ENCODE results near the gene ASGR2. TPM values are rescaled to one million over a fixed set of nuclear protein-coding genes. Genes with fewer than 3 reads are reported as not detected.
"Not testable (repeated sequence)": the region's sequence is repeated elsewhere in the genome, so short reads cannot be mapped to it uniquely, and the experiment has no call there.

ASGR2 gene
- total and polyA plus RNA-seq, 4 donors = 0.24 to 0.50 (median 0.39) TPM; not detected in 1

DNA sequence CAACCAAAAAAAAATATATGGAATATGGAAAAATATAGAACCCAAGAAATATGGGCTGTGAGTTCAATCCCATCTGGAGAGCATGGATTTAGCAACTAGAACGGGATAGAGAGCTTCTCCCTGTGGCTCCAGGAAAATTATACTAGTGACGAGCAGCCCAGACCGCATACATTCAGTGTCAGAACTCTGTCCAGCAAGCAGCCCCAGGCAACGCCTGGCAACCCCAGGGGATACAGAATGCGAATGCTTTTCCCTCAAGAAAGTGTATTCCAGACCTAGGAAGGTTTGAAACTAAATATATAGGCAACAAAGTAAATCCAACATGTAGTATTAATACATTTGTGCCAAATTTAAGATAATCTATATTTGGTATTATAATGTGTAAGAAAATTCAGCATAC, 13.5 kb upstream of the ASGR2 start:
- DNase-seq (ENCODE audit: low read depth in 4 of 6, low spot score in 6 of 6) = no peak
- H3K4me3 ChIP-seq (ENCODE audit: low read depth, low read length) = no peak overlapping the region
- no peaks in the 10 kb centered on the region for H3K9me3 ChIP-seq (ENCODE audit: control insufficient read depth, insufficient read depth, low read length)
- H3K27ac ChIP-seq (ENCODE audit: low read depth, low read length) = no peak overlapping the region
- no peaks in the 10 kb centered on the region for H3K36me3 ChIP-seq (ENCODE audit: control insufficient read depth, insufficient read depth, low read length)
- peaks cover 4% of the 10 kb centered on the region for H3K27me3 ChIP-seq (ENCODE audit: control insufficient read depth, insufficient read depth, low read length)
- H3K4me1 ChIP-seq (ENCODE audit: control insufficient read depth, insufficient read depth, low read length) = peaks cover 11% of the 10 kb centered on the region
- WGBS (ENCODE audit: insufficient coverage) = 39% methylated on average over 3 of the region's 5 CpGs

DNA sequence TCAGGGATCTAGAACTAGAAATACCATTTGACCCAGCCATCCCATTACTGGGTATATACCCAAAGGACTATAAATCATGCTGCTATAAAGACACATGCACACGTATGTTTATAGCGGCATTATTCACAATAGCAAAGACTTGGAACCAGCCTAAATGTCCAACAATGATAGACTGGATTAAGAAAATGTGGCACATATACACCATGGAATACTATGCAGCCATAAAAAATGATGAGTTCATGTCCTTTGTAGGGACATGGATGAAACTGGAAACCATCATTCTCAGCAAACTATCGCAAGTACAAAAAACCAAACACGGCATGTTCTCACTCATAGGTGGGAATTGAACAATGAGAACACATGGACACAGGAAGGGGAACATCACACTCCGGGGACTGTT, 12.9 kb upstream of the ASGR2 start:
- not testable (repeated sequence) for H3K9me3 ChIP-seq (ENCODE audit: control insufficient read depth, insufficient read depth, low read length); H3K4me1 ChIP-seq (ENCODE audit: control insufficient read depth, insufficient read depth, low read length); H3K27me3 ChIP-seq (ENCODE audit: control insufficient read depth, insufficient read depth, low read length); DNase-seq (ENCODE audit: low read depth in 4 of 6, low spot score in 6 of 6); H3K4me3 ChIP-seq (ENCODE audit: low read depth, low read length); H3K27ac ChIP-seq (ENCODE audit: low read depth, low read length); H3K36me3 ChIP-seq (ENCODE audit: control insufficient read depth, insufficient read depth, low read length)
- no CpG with 5 or more reads among the region's 5 CpGs for WGBS (ENCODE audit: insufficient coverage)

DNA sequence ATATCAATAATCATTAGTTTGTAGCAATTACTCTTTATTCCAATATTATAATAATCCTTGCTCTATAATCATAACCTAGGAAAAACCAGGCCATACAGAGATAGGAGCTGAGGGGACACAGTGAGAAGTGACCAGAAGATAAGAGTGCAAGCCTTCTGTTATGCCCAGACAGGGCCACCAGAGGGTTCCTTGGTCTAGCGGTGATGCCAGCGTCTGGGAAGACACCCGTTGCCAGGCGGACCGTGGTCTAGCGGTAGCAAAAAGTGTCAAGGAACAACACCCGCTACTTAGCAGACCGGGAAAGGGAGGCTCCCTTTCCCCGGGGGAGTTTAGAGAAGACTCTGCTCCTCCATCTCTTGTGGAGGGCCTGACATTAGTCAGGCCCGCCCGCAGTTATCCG, 11.8 kb upstream of the ASGR2 start:
- 94% methylated on average over 3 of the region's 12 CpGs for WGBS (ENCODE audit: insufficient coverage)
- not testable (repeated sequence) for H3K4me1 ChIP-seq (ENCODE audit: control insufficient read depth, insufficient read depth, low read length); H3K27me3 ChIP-seq (ENCODE audit: control insufficient read depth, insufficient read depth, low read length); DNase-seq (ENCODE audit: low read depth in 4 of 6, low spot score in 6 of 6); H3K27ac ChIP-seq (ENCODE audit: low read depth, low read length); H3K9me3 ChIP-seq (ENCODE audit: control insufficient read depth, insufficient read depth, low read length); H3K36me3 ChIP-seq (ENCODE audit: control insufficient read depth, insufficient read depth, low read length); H3K4me3 ChIP-seq (ENCODE audit: low read depth, low read length)

DNA sequence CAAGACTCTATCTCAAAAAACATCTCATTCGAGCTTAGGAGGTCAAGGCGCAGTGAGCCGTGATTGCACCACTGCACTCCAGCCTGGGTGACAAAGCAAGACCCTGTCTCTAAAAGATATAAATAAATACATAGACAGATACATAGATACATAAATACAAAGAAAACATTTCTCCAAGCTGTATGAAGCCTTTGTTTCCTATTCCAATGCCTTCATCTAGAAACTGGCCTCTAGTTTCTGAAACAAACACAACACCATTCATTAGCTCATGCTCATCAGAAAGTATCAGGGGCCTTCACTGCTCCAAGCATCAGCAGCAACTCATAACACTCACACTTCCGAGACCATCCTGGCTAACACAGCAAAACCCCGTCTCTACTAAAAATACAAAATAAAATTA, 10.3 kb upstream of the ASGR2 start:
- WGBS (ENCODE audit: insufficient coverage) = 100% methylated on average over 2 of the region's 5 CpGs
- Histone ChIP-seq H3K27ac (ENCODE audit: low read depth, low read length) (no peak overlapping the region), H3K9me3 (ENCODE audit: control insufficient read depth, insufficient read depth, low read length) (no peaks in the 10 kb centered on the region)

DNA sequence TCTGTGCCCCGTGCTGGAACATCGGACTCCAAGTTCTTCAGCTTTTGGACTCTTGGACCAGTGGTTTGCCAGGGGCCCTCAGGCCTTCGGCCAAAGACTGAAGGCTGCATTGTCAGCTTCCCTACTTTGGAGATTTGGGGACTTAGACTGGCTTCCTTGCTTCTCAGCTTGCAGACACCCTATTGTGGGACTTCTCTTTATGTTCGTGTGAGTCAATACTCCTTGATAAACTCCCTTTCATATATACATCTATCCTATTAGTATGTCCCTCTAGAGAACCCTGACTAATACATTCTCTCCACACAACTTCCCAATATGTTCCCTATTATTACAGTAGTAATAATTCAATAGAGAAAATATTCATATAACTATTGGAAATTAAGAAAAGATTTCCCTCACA, 9.2 kb upstream of the ASGR2 start:
- no peaks in the 10 kb centered on the region for H3K36me3 ChIP-seq (ENCODE audit: control insufficient read depth, insufficient read depth, low read length)
- WGBS (ENCODE audit: insufficient coverage) = 85% methylated on average over 3 of the region's 4 CpGs
- H3K27ac ChIP-seq (ENCODE audit: low read depth, low read length) = no peak overlapping the region
- no peaks in the 10 kb centered on the region for H3K27me3 ChIP-seq (ENCODE audit: control insufficient read depth, insufficient read depth, low read length)
- no peak overlapping the region for H3K4me3 ChIP-seq (ENCODE audit: low read depth, low read length)
- H3K9me3 ChIP-seq (ENCODE audit: control insufficient read depth, insufficient read depth, low read length) = no peaks in the 10 kb centered on the region
- H3K4me1 ChIP-seq (ENCODE audit: control insufficient read depth, insufficient read depth, low read length) = peaks cover 7% of the 10 kb centered on the region
- DNase-seq (ENCODE audit: low read depth in 4 of 6, low spot score in 6 of 6) = no peak

More for the DNA sequence above, 10.3 kb upstream of the ASGR2 start:
- no peak overlapping the region for H3K4me3 ChIP-seq (ENCODE audit: low read depth, low read length)
- peaks cover 7% of the 10 kb centered on the region for H3K4me1 ChIP-seq (ENCODE audit: control insufficient read depth, insufficient read depth, low read length)
- H3K36me3 ChIP-seq (ENCODE audit: control insufficient read depth, insufficient read depth, low read length) = no peaks in the 10 kb centered on the region
- no peaks in the 10 kb centered on the region for H3K27me3 ChIP-seq (ENCODE audit: control insufficient read depth, insufficient read depth, low read length)
- no peak for DNase-seq (ENCODE audit: low read depth in 4 of 6, low spot score in 6 of 6)

DNA sequence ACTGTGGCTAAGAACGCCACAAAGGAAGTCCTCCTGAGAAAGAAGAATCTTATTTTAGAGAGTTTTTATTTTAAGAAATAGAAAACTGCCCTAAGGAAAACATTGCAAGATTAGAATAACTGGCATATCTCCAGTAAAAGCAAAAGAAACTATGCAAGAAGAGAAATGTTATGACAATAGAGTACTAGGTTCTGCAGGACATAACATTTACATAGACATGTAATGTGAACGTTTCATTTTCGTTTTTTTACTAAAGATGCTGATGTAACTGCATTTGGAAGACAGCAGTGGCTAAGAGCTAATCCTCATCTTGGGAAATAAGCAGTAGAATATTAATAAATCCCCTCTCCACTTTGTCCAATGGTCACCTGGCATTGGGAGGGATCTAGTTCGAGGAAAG, 7.8 kb upstream of the ASGR2 start:
- Histone ChIP-seq H3K27me3 (ENCODE audit: control insufficient read depth, insufficient read depth, low read length) (no peaks in the 10 kb centered on the region), H3K27ac (ENCODE audit: low read depth, low read length) (no peak overlapping the region), H3K36me3 (ENCODE audit: control insufficient read depth, insufficient read depth, low read length) (no peaks in the 10 kb centered on the region), H3K9me3 (ENCODE audit: control insufficient read depth, insufficient read depth, low read length) (no peaks in the 10 kb centered on the region), H3K4me1 (ENCODE audit: control insufficient read depth, insufficient read depth, low read length) (peaks cover 7% of the 10 kb centered on the region), H3K4me3 (ENCODE audit: low read depth, low read length) (no peak overlapping the region)
- DNase-seq (ENCODE audit: low read depth in 4 of 6, low spot score in 6 of 6) = no peak
- WGBS (ENCODE audit: insufficient coverage) = no CpG with 5 or more reads among the region's 4 CpGs

DNA sequence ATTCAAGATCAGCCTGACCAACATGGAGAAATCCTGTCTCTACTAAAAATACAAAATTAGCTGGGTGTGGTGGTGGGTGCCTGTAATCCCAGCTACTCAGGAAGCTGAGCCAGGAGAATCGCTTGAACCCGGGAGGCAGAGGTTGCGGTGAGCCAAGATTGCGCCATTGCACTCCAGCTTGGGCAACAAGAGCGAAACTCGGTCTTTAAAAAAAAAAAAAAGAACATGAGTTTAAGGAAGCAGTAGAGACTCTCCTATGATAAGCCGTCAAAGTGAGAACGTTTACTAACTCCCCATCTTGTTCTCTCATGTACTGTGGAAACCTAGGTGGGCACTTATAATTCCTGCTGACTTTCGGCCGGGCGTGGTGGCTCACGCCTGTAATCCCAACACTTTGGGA, 6.0 kb upstream of the ASGR2 start:
- H3K9me3 ChIP-seq (ENCODE audit: control insufficient read depth, insufficient read depth, low read length); H3K36me3 ChIP-seq (ENCODE audit: control insufficient read depth, insufficient read depth, low read length); H3K4me1 ChIP-seq (ENCODE audit: control insufficient read depth, insufficient read depth, low read length); H3K27ac ChIP-seq (ENCODE audit: low read depth, low read length); H3K4me3 ChIP-seq (ENCODE audit: low read depth, low read length); H3K27me3 ChIP-seq (ENCODE audit: control insufficient read depth, insufficient read depth, low read length); DNase-seq (ENCODE audit: low read depth in 4 of 6, low spot score in 6 of 6): not testable (repeated sequence)
- WGBS (ENCODE audit: insufficient coverage) = 78% methylated on average over 10 of the region's 12 CpGs

DNA sequence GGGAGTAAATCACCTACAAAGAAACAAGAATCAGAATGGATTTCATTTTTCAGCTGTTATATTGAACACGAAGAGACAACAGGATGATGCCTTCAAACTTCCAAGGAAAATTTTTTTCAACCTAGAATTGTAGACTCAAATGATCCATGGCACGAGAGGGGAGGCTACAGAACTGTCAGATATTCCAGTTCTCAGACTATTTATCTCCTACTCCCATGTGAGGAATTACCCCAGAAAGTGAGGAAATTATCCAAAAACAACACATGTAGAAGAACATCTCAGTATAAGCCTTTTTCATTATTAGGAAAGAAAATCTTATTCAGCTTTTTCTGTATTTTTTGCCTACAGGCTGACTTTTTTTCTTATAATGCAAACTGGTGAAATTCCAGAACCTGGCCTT, 5.5 kb upstream of the ASGR2 start:
- Histone ChIP-seq H3K27ac (ENCODE audit: low read depth, low read length) (no peak overlapping the region), H3K36me3 (ENCODE audit: control insufficient read depth, insufficient read depth, low read length) (no peaks in the 10 kb centered on the region), H3K4me1 (ENCODE audit: control insufficient read depth, insufficient read depth, low read length) (peaks cover 10% of the 10 kb centered on the region), H3K27me3 (ENCODE audit: control insufficient read depth, insufficient read depth, low read length) (no peaks in the 10 kb centered on the region), H3K9me3 (ENCODE audit: control insufficient read depth, insufficient read depth, low read length) (no peaks in the 10 kb centered on the region), H3K4me3 (ENCODE audit: low read depth, low read length) (no peak overlapping the region)
- no peak for DNase-seq (ENCODE audit: low read depth in 4 of 6, low spot score in 6 of 6)
- WGBS (ENCODE audit: insufficient coverage) = no CpG with 5 or more reads among the region's 2 CpGs

DNA sequence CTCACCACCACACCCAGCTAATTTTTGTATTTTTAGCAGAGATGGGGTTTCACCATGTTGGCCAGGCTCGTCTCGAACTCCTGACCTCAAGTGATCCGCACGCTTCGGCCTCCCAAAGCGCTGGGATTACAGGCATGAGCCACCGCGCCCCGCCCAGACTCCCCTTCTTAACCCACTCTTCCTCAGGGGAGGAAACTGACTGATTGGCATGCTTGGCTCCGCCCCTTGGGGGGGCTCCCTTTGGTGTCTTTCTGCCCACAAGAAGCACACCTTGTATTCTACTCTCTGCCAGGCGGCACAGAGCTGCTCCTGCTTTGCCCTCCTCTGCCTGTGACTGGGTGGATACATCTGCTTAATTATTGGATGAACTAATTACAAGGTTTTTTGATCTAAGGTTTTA, 4.7 kb upstream of the ASGR2 start:
- WGBS (ENCODE audit: insufficient coverage) = 90% methylated on average over 8 of the region's 11 CpGs
- Histone ChIP-seq H3K27me3 (ENCODE audit: control insufficient read depth, insufficient read depth, low read length) (no peaks in the 10 kb centered on the region), H3K4me1 (ENCODE audit: control insufficient read depth, insufficient read depth, low read length) (peaks cover 8% of the 10 kb centered on the region), H3K9me3 (ENCODE audit: control insufficient read depth, insufficient read depth, low read length) (no peaks in the 10 kb centered on the region), H3K4me3 (ENCODE audit: low read depth, low read length) (no peak overlapping the region), H3K27ac (ENCODE audit: low read depth, low read length) (no peak overlapping the region), H3K36me3 (ENCODE audit: control insufficient read depth, insufficient read depth, low read length) (no peaks in the 10 kb centered on the region)
- DNase-seq (ENCODE audit: low read depth in 4 of 6, low spot score in 6 of 6) = no peak

DNA sequence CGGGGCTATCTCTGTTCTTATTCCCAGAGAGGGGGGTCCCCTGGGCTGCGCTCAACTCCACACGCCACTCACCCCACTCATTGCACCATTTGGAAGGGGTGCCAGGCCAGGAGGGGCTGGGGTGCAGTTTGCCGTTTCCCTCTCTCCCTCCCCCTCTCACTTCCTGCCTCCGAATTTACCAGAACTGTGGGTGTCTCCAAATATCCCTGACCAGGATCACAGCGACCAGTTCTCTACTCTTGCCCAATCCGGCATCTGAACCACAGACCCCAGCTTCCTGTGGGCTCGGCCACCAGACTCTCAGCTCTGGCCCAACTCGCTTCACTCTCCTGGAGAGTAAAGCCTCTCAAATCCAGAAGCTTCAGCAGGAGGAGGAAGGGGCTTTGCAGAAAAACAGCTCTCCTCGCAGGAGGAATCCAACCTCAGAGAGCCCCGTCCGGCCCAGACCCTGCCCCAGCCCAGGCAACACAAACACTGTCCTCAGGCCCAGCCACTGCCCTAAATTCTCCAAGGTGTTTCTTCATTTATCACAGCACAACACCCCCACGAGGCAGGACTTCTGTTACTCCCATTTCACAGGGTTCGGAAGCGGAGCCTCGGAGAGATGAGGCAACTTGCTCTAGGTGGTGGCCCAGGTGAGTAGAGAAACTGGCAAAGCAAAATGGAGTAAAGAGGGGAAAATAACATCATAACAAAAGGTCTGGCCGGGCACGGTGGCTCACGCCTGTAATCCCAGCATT, 423 bp upstream of the ASGR2 start:
- H3K36me3 ChIP-seq (ENCODE audit: control insufficient read depth, insufficient read depth, low read length) = no peaks in the 10 kb centered on the region
- H3K4me1 ChIP-seq (ENCODE audit: control insufficient read depth, insufficient read depth, low read length) = peaks cover 9% of the 10 kb centered on the region
- no peaks in the 10 kb centered on the region for H3K9me3 ChIP-seq (ENCODE audit: control insufficient read depth, insufficient read depth, low read length)
- H3K27ac ChIP-seq (ENCODE audit: low read depth, low read length) = no peak overlapping the region
- WGBS (ENCODE audit: insufficient coverage) = 80% methylated on average over 12 of the region's 19 CpGs
- no peaks in the 10 kb centered on the region for H3K27me3 ChIP-seq (ENCODE audit: control insufficient read depth, insufficient read depth, low read length)
- no peak for DNase-seq (ENCODE audit: low read depth in 4 of 6, low spot score in 6 of 6)
- H3K4me3 ChIP-seq (ENCODE audit: low read depth, low read length) = no peak overlapping the region
